Endothelial cell of hepatic sinusoid (primary cell): ENCODE data around the gene NUMBL.
"Not testable (repeated sequence)": the region's sequence is repeated elsewhere in the genome, so short reads cannot be mapped to it uniquely, and the experiment has no call there.

Source experiments
- in situ Hi-C: cut with HindIII; loops from 2 replicates; pipeline ENCODE4 v1.10.0; 2017; ENCODE audit warnings: low sequenced_read_pairs

The NUMBL gene

DNA sequence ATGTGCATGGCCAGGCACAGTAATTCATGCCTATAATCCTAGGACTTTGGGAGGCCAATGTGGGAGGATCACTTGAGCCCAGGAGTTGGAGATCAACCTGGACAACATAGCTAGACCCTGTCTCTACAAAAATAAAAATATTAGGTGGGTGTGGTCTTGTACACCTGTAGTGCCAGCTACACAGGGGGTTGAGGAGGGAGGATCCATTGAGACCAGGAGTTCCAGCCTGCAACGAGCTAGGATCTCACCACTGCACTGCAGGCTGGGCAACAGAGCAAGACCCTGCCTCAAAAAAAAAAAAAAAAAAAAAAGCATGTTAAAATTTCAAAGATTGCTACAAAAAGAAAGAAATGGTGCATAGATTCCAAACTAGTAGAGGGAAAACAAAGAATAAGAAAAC, 52.1 kb downstream of the NUMBL start:
- in situ Hi-C loops = loop anchor here (5.0 kb wide), 2 partner anchors 41 to 86 kb away; no protein-coding TSS in a partner anchor

DNA sequence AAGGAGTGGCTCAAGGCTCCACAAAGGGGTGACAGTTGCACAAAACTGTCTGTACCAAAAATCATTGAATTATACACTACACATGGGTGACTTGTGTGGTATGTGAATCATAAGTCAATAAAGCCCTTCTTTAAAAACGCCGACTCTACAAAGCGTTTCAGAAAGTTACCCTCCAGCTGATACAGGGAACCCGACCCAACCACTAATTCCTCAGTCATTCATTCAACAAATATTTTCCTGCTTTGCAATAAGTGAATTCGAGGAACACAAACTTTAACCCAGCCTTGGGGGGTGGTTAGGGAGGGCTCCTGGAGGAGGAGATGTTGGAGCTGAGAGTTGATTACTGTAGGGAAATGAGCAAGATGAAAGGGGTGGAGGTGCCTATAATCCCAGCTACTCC, 57.2 kb downstream of the NUMBL start:
- in situ Hi-C loops = no loop called here

DNA sequence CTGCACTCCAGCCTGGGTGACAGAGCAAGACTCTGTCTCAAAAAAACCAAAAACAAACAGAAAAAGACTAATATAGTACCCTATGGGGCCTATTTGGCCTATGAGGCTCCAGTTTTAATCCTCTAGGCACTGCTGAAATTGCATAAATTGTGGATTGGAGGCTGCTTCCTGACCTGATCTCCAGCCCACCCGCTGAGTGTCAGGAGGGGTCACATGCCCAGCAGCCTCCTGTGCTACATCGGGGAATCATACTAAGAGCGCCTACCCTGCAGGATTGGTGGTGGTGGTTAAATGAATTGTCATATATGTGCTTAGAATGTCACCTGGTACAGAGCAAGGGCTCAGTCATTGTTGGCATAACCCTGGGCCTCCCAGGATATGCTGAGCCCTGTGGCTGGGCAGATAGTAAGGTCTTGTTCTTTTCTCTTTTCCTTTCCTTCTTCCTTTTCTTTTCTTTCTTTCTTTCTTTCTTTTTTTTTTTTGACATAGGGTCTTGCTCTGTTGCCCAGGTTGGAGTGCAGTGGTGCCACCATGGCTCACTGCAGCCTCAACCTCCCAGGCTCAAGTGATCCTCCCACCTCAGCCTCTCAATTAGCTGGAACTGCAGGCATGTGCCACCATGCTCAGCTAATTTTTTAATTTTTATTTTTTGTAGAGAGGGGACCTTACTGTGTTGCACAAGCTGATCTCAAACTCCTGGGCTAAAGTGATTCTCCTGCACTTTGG, 58.0 kb downstream of the NUMBL start:
- in situ Hi-C loops = no loop called here

DNA sequence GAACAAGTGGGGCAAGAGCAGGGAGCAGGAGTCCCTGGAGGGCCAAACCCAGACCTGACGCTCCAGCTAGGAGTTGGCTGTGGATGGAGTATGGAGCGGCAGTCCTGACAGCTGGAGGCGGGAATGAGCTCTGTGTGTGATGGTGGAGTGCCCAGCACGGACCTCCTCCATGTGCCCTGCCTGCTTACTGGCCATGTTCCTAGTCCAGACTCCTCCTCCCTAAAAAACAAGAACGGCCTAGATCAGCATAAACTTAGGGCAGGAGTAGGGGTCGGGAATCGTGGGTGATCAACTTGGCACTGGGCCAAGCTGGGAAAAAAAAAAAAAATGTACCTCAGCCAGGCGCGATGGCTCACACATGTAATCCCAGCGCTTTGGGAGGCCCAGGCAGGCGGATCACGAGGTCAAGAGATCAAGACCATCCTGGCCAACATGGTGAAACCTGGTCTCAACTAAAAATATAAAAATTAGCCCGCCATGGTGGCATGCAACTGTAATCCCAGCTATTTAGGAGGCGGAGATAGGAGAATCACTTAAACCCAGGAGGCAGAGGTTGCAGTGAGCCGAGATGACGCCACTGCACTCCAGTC, 59.8 kb downstream of the NUMBL start:
- in situ Hi-C loops = no loop called here

DNA sequence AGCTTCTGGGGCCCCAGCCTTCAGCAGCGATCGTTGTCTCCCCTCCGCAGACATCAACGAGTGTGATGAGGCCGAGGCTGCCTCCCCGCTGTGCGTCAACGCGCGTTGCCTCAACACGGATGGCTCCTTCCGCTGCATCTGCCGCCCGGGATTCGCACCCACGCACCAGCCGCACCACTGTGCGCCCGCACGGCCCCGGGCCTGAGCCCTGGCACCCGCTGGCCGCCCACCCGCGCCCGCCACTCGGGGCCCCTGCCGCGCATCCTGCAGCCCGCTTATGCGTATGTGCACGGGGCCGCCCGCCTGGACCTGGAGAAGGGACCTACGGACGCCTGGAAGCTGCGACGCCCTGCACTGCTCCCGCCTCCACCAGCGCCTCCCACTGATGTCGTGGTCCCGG, 61.1 kb downstream of the NUMBL start:
- in situ Hi-C loops = no loop called here

DNA sequence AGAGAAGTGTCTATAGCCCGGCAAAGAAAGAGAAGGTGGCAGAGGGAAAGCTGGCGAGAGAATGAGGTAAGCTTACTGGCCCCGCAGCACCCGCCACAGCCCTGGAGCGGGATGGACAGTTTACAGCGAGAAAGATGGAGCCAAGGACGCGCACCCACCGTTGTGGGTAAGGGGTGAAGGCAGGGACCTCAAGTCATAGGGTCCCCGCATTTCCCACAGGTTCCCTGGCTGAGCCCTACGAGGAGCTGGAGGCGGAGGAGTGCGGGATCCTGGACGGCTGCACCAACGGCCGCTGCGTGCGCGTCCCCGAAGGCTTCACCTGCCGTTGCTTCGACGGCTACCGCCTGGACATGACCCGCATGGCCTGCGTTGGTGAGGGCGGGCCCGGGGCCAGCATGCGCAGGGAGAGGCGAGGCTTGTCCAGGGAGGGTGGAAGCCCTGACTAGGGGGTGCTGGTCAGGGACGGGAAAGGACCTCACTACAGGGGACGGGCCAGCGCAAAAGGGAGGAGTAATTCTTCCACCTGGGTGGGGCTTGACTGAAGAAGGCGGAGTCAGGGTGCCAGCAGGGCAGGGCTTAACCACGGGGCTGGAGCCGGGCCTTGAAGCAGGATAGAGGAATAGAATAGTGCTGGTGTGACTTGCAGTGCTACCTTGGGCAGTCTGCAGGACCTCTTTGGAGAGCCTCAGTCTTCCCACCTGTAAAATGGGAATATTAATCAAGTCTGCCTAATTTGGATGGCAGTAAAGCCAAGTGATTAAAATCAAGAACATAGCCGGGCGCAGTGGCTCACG, 62.8 kb downstream of the NUMBL start:
- in situ Hi-C loops = no loop called here

DNA sequence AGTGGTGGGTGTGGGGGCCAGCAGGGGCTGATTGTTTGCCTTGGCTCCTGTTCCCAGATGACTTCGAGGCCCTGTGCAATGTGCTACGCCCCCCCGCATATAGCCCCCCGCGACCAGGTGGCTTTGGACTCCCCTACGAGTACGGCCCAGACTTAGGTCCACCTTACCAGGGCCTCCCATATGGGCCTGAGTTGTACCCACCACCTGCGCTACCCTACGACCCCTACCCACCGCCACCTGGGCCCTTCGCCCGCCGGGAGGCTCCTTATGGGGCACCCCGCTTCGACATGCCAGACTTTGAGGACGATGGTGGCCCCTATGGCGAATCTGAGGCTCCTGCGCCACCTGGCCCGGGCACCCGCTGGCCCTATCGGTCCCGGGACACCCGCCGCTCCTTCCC, 63.5 kb downstream of the NUMBL start:
- in situ Hi-C loops = no loop called here

DNA sequence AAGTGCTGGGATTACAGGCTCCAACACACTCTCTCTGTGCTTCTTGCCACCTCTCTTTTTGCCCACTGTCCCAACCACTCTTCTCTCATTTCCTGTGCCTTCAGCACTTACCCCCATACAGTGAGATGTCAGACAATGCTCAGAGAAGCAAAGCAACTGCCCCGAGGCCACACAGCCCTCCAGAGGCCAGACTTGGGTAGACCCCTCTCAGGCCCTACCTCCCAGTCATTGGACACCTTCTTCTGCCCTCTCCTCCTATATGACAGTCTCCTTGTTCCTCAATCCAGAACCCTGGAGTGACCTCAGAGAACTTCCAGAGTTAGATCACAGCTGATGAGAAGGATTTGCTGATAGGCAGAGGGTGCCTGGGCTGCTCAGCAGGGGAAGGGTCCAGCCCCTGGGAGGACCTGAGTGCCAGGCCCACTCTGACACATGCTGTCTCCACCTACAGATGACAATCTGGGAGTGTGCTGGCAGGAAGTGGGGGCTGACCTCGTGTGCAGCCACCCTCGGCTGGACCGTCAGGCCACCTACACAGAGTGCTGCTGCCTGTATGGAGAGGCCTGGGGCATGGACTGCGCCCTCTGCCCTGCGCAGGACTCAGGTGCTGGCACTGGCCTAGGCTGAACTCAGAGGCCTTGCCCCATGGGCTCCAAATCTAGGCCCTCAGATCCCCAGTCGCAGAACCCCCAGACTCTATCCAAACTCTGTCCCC, 64.9 kb downstream of the NUMBL start:
- in situ Hi-C loops = no loop called here

DNA sequence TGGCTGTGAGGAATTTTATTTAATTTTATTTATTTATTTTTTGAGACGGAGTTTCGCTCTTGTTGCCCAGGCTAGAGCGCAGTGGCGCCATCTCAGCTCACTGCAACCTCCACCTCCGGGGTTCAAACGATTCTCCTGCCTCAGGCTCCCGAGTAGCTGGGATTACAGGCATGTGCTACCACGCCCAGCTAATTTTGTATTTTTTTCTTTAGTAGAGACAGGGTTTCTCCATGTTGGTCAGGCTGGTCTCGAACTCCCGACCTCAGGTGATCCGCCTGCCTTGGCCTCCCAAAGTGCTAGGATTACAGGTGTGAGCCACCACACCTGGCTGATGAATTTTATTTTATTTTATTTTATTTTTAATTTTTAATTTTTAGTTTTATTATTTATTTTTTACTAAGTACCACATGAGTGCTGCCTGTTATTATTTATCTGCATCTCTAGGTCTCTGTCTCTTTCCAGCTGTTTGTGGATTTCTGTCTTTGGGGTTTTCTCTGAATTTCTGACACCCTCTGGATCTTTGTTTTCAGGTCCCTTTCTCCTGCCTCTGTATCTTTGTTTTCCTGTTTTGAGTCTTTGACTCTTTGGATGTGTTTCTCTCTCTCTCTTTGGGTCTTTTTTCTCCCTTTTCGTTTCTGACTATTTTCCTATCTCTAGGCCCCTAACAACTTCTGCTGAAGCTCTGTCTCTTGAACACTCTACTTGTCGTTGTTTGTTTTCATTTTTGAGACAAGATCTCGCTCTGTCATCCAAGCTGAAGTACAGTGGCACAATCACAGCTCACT, 65.9 kb downstream of the NUMBL start:
- in situ Hi-C loops = not testable (repeated sequence)

DNA sequence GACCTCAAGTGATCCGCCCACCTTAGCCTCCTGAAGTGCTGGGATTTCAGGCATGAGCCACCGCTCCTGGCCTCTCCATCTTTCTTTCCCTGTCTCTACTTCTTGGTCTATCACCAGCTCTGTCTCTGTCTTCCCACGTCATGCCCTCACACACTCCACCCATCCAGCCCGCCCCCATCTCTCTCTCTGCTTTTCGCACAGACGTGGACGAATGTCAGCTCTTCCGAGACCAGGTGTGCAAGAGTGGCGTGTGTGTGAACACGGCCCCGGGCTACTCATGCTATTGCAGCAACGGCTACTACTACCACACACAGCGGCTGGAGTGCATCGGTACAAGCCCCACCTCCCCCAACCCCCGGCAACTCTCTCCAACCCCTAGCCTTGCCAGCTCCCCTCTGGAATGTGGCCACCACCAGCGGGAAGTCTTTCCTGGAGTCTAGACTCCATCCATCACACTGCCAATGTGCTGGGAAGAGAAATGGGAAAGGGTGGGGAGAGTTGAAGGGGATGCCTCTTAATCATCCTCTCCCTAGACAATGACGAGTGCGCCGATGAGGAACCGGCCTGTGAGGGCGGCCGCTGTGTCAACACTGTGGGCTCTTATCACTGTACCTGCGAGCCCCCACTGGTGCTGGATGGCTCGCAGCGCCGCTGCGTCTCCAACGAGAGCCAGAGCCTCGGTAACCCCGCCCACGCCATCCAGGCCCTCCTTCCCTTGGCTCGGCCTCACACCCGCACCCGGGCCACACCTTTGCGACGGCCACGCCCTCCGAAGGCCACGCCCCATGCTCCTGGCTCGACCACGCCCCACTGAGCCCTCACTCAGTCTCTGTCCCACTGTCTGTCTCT, 66.8 kb downstream of the NUMBL start:
- in situ Hi-C loops = no loop called here

DNA sequence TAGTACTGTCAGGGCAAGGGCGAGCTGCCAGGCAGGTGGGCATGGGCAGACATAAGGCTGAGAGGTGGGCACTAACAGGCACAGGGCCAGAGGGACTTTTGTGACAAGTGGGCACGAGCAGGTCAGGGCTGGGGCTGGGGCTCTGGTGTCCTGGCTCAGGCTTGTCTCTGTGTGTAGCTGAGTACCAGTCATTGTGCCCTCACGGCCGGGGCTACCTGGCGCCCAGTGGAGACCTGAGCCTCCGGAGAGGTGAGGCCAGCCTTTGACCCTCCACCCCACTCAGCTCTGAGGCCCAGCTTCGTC, 67.7 kb downstream of the NUMBL start:
- in situ Hi-C loops = no loop called here

DNA sequence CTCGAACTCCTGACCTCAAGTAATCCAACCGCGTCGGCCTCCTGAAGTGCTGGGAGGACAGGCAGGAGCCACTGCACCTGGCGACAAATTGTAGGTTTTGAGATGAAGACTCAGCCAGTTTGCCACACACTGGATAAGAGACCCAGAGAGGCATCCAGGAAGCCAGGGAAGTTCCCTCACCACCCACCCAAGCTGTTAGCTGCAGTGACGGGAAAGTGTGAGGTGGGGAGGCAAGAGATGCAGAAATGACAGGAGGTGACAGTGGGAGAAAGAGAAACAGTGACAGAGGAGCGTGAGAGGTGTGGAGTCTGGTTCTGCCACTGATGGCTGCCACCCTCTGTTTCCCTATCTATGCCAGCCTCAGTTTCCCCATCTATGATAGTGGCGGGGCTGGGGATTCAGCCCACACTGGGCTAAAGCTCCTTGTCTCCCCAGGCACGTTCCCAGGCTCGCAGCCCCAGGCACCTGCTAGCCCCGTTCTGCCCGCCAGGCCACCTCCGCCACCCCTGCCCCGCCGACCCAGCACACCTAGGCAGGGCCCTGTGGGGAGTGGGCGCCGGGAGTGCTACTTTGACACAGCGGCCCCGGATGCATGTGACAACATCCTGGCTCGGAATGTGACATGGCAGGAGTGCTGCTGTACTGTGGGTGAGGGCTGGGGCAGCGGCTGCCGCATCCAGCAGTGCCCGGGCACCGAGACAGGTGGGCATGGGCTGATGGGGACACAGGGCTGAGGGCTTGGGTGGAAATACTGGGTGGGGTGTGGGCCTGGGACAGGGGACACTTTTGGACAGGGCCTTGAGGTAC, 68.3 kb downstream of the NUMBL start:
- in situ Hi-C loops = no loop called here

DNA sequence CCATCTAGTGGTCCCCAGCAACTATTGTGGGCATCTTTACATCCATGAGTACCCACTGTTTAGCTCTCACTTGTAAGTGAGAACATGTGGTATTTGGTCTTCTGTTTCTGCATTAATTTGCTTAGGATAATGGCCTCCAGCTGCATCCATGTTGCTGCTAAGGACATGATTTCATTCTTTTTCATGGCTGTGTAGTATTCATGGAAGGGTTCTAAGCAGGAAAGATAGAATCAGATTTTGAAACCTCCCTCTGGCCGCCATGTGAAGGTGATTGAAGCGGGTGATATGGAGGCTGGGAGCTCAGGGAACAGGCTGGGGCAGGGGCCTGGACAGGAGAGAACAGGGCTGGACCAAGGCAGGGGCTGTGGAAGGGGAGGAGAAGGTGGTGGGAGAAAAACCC, 69.2 kb downstream of the NUMBL start:
- in situ Hi-C loops = no loop called here

DNA sequence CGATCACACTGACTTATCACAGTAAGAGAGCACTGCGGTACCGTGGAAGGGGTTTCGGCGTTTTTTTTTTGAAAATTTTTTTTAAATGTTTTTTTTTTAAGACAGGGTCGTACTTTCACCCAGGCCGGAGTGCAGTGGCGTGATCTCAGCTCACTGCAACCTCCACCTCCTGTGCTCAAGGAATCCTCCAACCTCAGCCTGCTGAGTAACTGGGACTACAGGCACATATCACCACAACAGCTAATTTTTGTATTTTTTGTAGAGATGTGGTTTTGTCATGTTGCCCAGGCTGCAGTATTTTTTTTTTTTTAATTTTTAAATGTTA, 70.3 kb downstream of the NUMBL start:
- in situ Hi-C loops = no loop called here

DNA sequence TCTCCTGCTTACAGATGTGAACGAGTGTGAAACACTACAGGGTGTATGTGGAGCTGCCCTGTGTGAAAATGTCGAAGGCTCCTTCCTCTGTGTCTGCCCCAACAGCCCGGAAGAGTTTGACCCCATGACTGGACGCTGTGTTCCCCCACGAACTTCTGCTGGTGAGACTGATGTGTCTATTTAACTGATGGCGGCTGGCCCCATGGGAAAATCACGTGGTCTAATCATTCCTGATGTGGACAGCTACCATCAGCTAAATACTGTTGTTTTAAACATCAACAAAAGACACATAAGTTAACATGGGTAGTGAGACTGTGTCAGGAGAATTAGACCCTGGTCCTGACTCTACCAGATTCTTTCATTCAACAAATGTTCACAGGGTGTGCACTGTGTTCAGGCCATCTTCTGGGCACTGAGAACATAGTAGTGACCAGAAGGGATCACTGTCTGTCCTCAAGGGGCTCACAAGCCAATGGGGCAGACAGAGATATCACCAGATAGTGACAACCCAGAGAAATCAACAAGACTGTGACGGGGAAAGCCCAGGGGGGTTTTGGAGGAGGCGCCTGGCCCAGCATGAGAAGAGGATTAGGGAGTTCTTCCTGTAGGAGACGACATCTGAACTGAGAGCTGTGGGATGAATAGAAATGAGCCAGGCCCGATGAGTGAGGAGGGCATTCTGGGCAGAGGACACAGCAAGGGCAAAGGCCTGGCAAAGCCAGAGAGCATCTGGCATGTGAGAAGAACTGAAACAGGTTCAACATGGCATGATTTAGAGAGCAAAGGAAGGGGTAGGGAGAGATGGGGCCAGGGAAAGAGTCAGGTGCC, 70.9 kb downstream of the NUMBL start:
- in situ Hi-C loops = loop anchor here (10.0 kb wide), 1 partner anchor 175 kb away; the partner anchor contains the start of gene SERTAD3

DNA sequence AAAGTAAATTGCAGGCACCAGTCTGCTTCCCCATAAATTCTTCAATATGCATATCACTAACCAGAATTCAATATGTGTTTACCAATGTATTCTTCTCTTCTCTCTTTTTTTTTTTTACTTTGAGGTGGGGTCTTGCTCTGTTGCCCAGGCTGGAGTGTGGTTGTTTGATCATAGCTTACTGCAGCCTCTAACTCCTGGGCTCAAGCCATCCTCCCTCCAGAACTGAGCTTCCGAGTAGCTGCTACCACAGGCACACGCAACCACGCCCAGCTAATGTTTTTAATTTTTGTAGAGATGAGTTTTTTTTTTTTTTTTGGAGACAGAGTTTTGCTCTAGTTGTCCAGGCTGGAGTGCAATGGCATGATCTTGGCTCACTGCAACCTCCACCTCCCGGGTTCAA, 72.5 kb downstream of the NUMBL start:
- in situ Hi-C loops = loop anchor here (10.0 kb wide), 1 partner anchor 173 kb away; the partner anchor contains the start of gene SERTAD3

DNA sequence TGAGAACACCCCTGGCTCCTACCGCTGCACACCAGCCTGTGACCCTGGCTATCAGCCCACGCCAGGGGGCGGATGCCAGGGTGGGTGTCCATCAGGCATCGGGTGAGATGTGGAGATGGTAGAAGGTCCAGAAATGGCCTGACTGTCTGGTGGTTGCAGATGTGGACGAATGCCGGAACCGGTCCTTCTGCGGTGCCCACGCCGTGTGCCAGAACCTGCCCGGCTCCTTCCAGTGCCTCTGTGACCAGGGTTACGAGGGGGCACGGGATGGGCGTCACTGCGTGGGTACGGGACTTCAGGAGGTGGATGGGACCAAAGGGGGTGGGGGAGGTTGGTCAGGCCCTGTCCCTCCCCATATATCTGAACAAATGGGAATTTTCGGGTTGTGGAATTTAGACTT, 73.5 kb downstream of the NUMBL start:
- in situ Hi-C loops = loop anchor here (10.0 kb wide), 1 partner anchor 172 kb away; the partner anchor contains the start of gene SERTAD3

DNA sequence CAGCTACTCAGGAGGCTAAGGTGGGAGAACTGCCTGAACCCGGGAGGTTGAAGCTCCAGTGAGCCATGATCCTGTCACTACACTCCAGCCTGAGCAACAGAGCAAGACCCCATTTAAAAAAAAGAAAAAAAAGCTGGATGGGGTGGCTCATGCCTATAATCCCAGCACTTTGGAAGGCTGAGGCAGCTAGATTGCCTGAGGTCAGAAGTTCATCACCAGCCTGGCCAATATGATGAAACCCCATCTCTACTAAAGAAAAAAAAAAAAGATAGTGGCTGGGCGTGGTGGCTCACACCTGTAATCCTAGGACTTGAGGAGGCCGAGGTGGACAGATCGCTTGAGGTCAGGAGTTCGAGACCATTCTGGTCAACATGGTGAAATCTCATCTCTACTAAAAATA, 74.3 kb downstream of the NUMBL start:
- in situ Hi-C loops = loop anchor here (10.0 kb wide), 1 partner anchor 171 kb away; the partner anchor contains the start of gene SERTAD3
